ENCODE results near the gene CEP104. TPM values are rescaled to one million over a fixed set of nuclear protein-coding genes. Genes with fewer than 3 reads are reported as not detected.

CEP104 gene
- total RNA-seq, 1 experiment from 2014 or later: 34.3 TPM

- CTCF ChIA-PET: no interaction called here
- no TSS peak for BruUV-seq (replicated peaks)
- Mint-ChIP-seq H3K4me3 (ENCODE audit: low read depth, unreplicated experiment) (no peak overlapping the region), H3K9me3 (ENCODE audit: low read depth, unreplicated experiment) (no peaks in the 10 kb centered on the region), H3K36me3 (ENCODE audit: insufficient read depth, unreplicated experiment) (peaks cover 16% of the 10 kb centered on the region), H3K27ac (ENCODE audit: unreplicated experiment) (no peak overlapping the region), H3K4me1 (ENCODE audit: low read depth, unreplicated experiment) (no peaks in the 10 kb centered on the region), H3K27me3 (ENCODE audit: unreplicated experiment) (no peaks in the 10 kb centered on the region)
- no peak for DNase-seq
- intact Hi-C loops (cut with micrococcal nuclease; ENCODE audit: unreplicated experiment): no loop called here
- TF ChIP-seq CTCF (IDR thresholded peaks at IDR 0.05; ENCODE audit: unreplicated experiment): no peak
Observed at GRCh38 chr1:3904843-3905185, 47.8 kb upstream of the CEP104 start.

DNA sequence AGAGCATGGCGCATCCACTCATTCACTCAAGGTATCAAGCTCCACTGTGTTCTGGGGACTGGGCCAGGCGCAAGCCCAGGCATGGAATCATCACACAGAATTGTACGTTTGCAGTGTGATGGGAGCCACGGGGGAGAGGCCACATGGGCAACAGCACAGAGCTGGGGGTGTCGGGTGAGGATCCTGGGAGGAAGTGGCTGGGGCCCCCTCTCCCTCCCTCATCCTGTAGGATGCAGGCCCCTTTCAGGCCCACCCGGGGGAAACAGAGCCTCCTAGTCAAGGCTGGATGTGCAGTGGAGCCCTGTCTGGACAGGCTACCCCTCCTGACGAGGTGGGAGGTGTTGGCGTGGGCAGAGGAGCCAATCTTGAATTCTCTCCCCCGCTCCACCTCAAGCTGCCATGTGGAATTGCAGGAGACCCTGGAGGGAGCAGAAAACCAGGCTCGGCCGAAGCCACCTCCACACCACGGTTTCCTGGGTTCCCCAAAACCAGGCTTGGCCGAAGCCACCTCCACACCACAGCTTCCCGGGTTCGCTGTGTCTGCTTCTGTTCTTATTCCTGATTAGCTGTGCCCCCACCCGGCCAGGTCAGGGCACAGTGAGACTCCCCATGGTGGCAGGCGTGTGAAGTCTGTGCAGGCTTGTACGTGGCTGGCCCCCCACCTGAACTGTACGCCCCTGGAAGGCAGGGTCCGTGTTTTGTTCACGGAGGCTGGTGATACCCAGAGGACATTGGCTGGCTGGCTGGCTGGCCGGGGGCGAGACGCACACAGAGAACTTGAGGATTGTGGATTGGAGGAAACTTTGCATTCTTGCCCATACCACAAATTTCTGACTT lies 47.2 kb upstream of the CEP104 start:
- intact Hi-C loops (cut with micrococcal nuclease; ENCODE audit: unreplicated experiment): no loop called here
- CTCF ChIA-PET: no interaction called here
- peaks cover 22% of the 10 kb centered on the region for H3K36me3 Mint-ChIP-seq (ENCODE audit: insufficient read depth, unreplicated experiment)
- no TSS peak for BruUV-seq (replicated peaks)
- no peak for TF ChIP-seq CTCF (IDR thresholded peaks at IDR 0.05; ENCODE audit: unreplicated experiment)
- H3K4me3 Mint-ChIP-seq (ENCODE audit: low read depth, unreplicated experiment): no peak overlapping the region
- no peaks in the 10 kb centered on the region for H3K9me3 Mint-ChIP-seq (ENCODE audit: low read depth, unreplicated experiment)
- no peaks in the 10 kb centered on the region for H3K27me3 Mint-ChIP-seq (ENCODE audit: unreplicated experiment)
- H3K4me1 Mint-ChIP-seq (ENCODE audit: low read depth, unreplicated experiment): no peaks in the 10 kb centered on the region
- no peak for DNase-seq
- no peak overlapping the region for H3K27ac Mint-ChIP-seq (ENCODE audit: unreplicated experiment)

DNA sequence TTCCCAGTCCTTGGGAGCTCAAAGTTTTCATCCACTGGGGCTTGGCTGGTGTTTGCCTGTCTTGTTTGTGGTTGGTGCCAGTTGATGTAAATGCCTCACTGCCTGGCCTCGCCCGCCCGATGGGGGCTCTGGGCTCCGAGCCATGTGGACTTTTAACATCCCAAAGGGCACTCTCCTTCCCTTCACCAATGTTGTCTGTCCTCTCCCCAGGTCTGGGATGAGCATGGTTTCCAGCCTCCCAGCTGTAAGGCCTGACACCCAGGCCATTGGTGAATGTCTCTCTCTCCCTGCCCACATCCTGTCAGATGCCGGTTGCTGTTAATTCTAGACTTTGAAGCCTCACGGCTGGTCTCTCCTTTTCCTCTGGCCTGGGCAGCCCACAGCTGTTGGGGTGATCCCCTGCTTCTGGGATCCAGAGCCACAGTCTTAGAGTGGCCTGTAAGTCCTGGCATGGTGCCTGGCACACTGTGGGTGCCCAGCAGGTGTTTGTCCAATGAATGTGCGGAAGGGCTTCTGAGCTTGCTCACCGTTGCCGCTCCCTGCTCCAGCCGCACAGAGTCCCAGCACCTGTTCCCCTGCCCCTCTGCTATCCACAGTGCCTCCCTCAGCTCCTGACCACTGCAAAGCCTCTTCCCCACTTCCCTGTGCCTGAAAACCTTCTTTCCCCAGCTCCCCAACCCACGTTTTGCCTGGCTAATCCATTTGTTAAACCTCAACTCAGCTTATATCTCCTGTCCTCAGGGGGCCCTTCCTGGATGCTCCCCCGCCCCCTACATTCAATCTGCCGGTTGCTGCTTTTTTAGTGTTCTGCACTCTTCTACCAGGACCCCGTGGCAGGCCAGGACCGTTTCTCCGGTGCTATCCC lies 46.4 kb upstream of the CEP104 start:
- TF ChIP-seq CTCF (IDR thresholded peaks at IDR 0.05; ENCODE audit: unreplicated experiment): no peak
- no peak overlapping the region for H3K4me3 Mint-ChIP-seq (ENCODE audit: low read depth, unreplicated experiment)
- H3K27ac Mint-ChIP-seq (ENCODE audit: unreplicated experiment): no peak overlapping the region
- intact Hi-C loops (cut with micrococcal nuclease; ENCODE audit: unreplicated experiment): no loop called here
- BruUV-seq (replicated peaks): no TSS peak
- H3K36me3 Mint-ChIP-seq (ENCODE audit: insufficient read depth, unreplicated experiment): peaks cover 30% of the 10 kb centered on the region
- DNase-seq: no peak
- CTCF ChIA-PET: no interaction called here
- no peaks in the 10 kb centered on the region for H3K9me3 Mint-ChIP-seq (ENCODE audit: low read depth, unreplicated experiment)
- H3K4me1 Mint-ChIP-seq (ENCODE audit: low read depth, unreplicated experiment): no peaks in the 10 kb centered on the region
- H3K27me3 Mint-ChIP-seq (ENCODE audit: unreplicated experiment): no peaks in the 10 kb centered on the region

DNA sequence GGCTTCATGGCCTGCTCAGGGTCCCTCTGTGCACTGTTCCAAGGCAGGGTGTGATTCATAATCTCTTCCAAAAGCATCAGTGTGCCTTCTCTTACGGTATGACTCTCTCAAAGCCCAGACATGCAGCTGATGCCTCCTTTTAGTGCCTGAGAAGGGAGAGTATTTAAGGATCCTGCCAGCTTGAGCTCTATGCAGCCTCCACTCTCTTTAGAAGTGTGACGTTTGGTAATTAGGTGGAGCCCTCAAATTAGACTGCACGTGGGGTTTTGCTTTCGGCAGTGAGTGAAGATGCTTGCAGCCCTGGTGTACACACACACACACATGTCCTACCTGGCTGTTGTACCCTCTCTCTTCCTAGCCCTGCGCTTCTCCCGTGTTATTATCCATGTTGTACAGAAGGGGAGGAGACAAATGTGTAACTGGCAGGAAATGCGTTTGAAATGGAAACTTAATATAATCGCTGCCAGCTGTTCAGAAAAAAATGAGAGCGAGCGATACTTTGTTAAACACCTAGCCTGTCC lies 45.6 kb upstream of the CEP104 start:
- no peaks in the 10 kb centered on the region for H3K4me1 Mint-ChIP-seq (ENCODE audit: low read depth, unreplicated experiment)
- no peak overlapping the region for H3K4me3 Mint-ChIP-seq (ENCODE audit: low read depth, unreplicated experiment)
- no peaks in the 10 kb centered on the region for H3K9me3 Mint-ChIP-seq (ENCODE audit: low read depth, unreplicated experiment)
- CTCF ChIA-PET: no interaction called here
- no TSS peak for BruUV-seq (replicated peaks)
- TF ChIP-seq CTCF (IDR thresholded peaks at IDR 0.05; ENCODE audit: unreplicated experiment): no peak
- no peak for DNase-seq
- intact Hi-C loops (cut with micrococcal nuclease; ENCODE audit: unreplicated experiment): no loop called here
- H3K27me3 Mint-ChIP-seq (ENCODE audit: unreplicated experiment): no peaks in the 10 kb centered on the region
- no peak overlapping the region for H3K27ac Mint-ChIP-seq (ENCODE audit: unreplicated experiment)
- peaks cover 33% of the 10 kb centered on the region for H3K36me3 Mint-ChIP-seq (ENCODE audit: insufficient read depth, unreplicated experiment)
